ENCODE results near the gene NCKAP5.

Gene NCKAP5

GRCh38 chr2:132937629-132938028 lies 630.6 kb downstream of the NCKAP5 start:
- no peak overlapping the region for H3K4me3 ChIP-seq (ENCODE audit: low read depth, low read length)
- no peak for DNase-seq (ENCODE audit: low read depth)
- TF ChIP-seq CTCF (IDR thresholded peaks at IDR 0.05; ENCODE audit: control insufficient read depth, extremely low read depth, insufficient read depth): no peak

- no peak for TF ChIP-seq CTCF (IDR thresholded peaks at IDR 0.05; ENCODE audit: control insufficient read depth, extremely low read depth, insufficient read depth)
- DNase-seq (ENCODE audit: low read depth): no peak
- no peak overlapping the region for H3K4me3 ChIP-seq (ENCODE audit: low read depth, low read length)
Measured at GRCh38 chr2:132936791-132937190, 631.5 kb downstream of the NCKAP5 start.

- DNase-seq (ENCODE audit: low read depth): no peak
- no peak overlapping the region for H3K4me3 ChIP-seq (ENCODE audit: low read depth, low read length)
- TF ChIP-seq CTCF (IDR thresholded peaks at IDR 0.05; ENCODE audit: control insufficient read depth, extremely low read depth, insufficient read depth): no peak
Measured at GRCh38 chr2:132936261-132936660, 632.0 kb downstream of the NCKAP5 start.

GRCh38 chr2:132929786-132930185 lies 638.5 kb downstream of the NCKAP5 start:
- no peak overlapping the region for H3K4me3 ChIP-seq (ENCODE audit: low read depth, low read length)
- no peak for DNase-seq (ENCODE audit: low read depth)
- no peak for TF ChIP-seq CTCF (IDR thresholded peaks at IDR 0.05; ENCODE audit: control insufficient read depth, extremely low read depth, insufficient read depth)

- DNase-seq (ENCODE audit: low read depth): no peak
- no peak for TF ChIP-seq CTCF (IDR thresholded peaks at IDR 0.05; ENCODE audit: control insufficient read depth, extremely low read depth, insufficient read depth)
Measured at GRCh38 chr2:132923787-132924186, 644.5 kb downstream of the NCKAP5 start.

GRCh38 chr2:132915812-132916549 lies 652.3 kb downstream of the NCKAP5 start:
- H3K4me3 ChIP-seq (ENCODE audit: low read depth, low read length): no peak overlapping the region
- DNase-seq (ENCODE audit: low read depth): no peak
- TF ChIP-seq CTCF (IDR thresholded peaks at IDR 0.05; ENCODE audit: control insufficient read depth, extremely low read depth, insufficient read depth): no peak

More at GRCh38 chr2:132923787-132924186, 644.5 kb downstream of the NCKAP5 start:
- H3K4me3 ChIP-seq (ENCODE audit: low read depth, low read length): no peak overlapping the region

Data from LNCaP clone FGC (cell line).